ENCODE measurements around the gene PCLO. TPM values are rescaled to one million over a fixed set of nuclear protein-coding genes. Genes with fewer than 3 reads are reported as not detected.

Gene PCLO
- polyA plus RNA-seq, 3 donors, result not detected

DNA sequence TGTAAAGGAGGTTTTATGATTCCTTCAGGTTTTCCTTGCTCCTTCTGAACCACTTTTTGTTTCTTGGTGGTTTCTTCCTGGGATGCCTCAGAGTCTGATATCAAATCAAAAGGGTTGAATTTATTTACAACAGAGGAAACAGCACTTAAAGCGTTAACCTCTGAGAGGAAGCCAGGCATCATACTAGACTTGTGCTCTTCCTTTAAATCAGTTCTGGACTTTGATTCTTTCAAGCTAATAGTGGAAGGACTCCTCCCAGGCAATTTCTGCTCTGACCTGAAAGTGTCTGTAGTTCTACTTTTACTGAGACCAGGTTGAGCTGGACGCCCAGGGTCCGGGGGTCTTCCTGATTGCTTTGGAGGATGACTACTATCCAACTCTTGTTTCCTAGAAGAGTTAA is 6.7 kb downstream of the PCLO start:
- Histone ChIP-seq H3K36me3 (replicated peaks in 1 of 2; ENCODE audit: control insufficient read depth in 1 of 2, insufficient read depth in 2 of 2, low read length in 2 of 2) (no peaks in the 10 kb centered on the region), H3K9me3 (replicated peaks in 1 of 2; ENCODE audit: control insufficient read depth in 1 of 2, insufficient read depth in 1 of 2, low read length in 2 of 2) (no peaks in the 10 kb centered on the region), H3K4me1 (ENCODE audit: control insufficient read depth in 1 of 2, insufficient read depth in 2 of 2, low read length in 2 of 2) (no peaks in the 10 kb centered on the region), H3K4me2 (replicated peaks; ENCODE audit: extremely low read depth, low read length, poor library complexity, severe bottlenecking) (no peak overlapping the region), H4K20me1 (ENCODE audit: insufficient read depth, low read length) (no peaks in the 10 kb centered on the region), H2AFZ (ENCODE audit: insufficient read depth, low read depth, low read length, poor library complexity, severe bottlenecking) (no peak overlapping the region), H3K27ac (ENCODE audit: low read depth in 1 of 2, low read length in 2 of 2) (no peak overlapping the region), H3K27me3 (ENCODE audit: control insufficient read depth in 2 of 2, insufficient read depth in 2 of 2, low read length in 2 of 2) (no peaks in the 10 kb centered on the region), H3K79me2 (ENCODE audit: insufficient read depth, low read length) (no peaks in the 10 kb centered on the region), H3K9ac (ENCODE audit: insufficient read depth, low read length, poor library complexity, severe bottlenecking) (no peak overlapping the region), H3K4me3 (replicated peaks in 1 of 3; ENCODE audit: low read depth in 2 of 3, low read length in 3 of 3) (no peak overlapping the region)
- H3K27me3 Mint-ChIP-seq (ENCODE audit: low read depth in 3 of 3), result peaks cover 0 to 2% (median 0%) of the 10 kb centered on the region in 3 donors
- peaks cover 0 to 3% (median 0%) of the 10 kb centered on the region in 7 donors for H3K9me3 Mint-ChIP-seq
- no peak overlapping the region for H3K27ac Mint-ChIP-seq
- H3K36me3 Mint-ChIP-seq, result no peaks in the 10 kb centered on the region
- TF ChIP-seq, protein P1, sequence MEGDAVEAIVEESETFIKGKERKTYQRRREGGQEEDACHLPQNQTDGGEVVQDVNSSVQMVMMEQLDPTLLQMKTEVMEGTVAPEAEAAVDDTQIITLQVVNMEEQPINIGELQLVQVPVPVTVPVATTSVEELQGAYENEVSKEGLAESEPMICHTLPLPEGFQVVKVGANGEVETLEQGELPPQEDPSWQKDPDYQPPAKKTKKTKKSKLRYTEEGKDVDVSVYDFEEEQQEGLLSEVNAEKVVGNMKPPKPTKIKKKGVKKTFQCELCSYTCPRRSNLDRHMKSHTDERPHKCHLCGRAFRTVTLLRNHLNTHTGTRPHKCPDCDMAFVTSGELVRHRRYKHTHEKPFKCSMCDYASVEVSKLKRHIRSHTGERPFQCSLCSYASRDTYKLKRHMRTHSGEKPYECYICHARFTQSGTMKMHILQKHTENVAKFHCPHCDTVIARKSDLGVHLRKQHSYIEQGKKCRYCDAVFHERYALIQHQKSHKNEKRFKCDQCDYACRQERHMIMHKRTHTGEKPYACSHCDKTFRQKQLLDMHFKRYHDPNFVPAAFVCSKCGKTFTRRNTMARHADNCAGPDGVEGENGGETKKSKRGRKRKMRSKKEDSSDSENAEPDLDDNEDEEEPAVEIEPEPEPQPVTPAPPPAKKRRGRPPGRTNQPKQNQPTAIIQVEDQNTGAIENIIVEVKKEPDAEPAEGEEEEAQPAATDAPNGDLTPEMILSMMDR (IDR thresholded peaks at IDR 0.05), result no peak
- no CpG with 5 or more reads among the region's 3 CpGs for WGBS (ENCODE audit: insufficient coverage)
- no peak overlapping the region for H3K4me3 Mint-ChIP-seq
- no peak for DNase-seq
- intact Hi-C loops (cut with micrococcal nuclease), result no loop called here
- H3K4me1 Mint-ChIP-seq, result no peaks in the 10 kb centered on the region

DNA sequence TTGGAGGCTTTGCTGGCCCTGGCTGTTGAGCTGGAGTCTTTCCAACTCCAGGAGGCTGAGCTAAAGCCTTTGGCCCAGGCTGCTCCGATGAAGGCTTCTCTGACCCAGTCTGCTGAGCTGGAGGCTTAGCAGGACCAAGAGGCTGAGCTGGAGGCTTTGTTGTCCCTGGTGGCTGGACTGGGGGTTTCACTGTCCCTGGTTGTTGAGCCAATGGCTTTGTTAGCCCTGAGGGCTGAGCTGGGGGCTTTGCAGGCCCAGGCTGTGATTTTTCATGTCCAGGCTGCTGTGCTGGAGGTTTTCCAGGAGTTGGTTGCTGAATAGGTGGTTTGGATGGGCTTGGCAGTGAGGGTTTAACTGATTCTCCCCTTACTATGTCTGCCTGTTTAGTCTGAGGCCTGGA is 7.3 kb downstream of the PCLO start:
- no peak overlapping the region for H3K9ac ChIP-seq (ENCODE audit: insufficient read depth, low read length, poor library complexity, severe bottlenecking)
- H3K27me3 Mint-ChIP-seq (ENCODE audit: low read depth in 3 of 3), result no peaks in the 10 kb centered on the region
- H3K27ac ChIP-seq (ENCODE audit: low read depth in 1 of 2, low read length in 2 of 2), result no peak overlapping the region
- no peaks in the 10 kb centered on the region for H4K20me1 ChIP-seq (ENCODE audit: insufficient read depth, low read length)
- H3K9me3 ChIP-seq (replicated peaks in 1 of 2; ENCODE audit: control insufficient read depth in 1 of 2, insufficient read depth in 1 of 2, low read length in 2 of 2), result no peaks in the 10 kb centered on the region
- no peaks in the 10 kb centered on the region for H3K4me1 Mint-ChIP-seq
- H3K79me2 ChIP-seq (ENCODE audit: insufficient read depth, low read length), result no peaks in the 10 kb centered on the region
- H3K36me3 ChIP-seq (replicated peaks in 1 of 2; ENCODE audit: control insufficient read depth in 1 of 2, insufficient read depth in 2 of 2, low read length in 2 of 2), result no peaks in the 10 kb centered on the region
- H3K27me3 ChIP-seq (ENCODE audit: control insufficient read depth in 2 of 2, insufficient read depth in 2 of 2, low read length in 2 of 2), result no peaks in the 10 kb centered on the region
- DNase-seq, result no peak
- 75% methylated on average over 1 of the region's 1 CpG for WGBS (ENCODE audit: insufficient coverage)
- TF ChIP-seq, protein P1 (IDR thresholded peaks at IDR 0.05), result no peak
- no peak overlapping the region for H2AFZ ChIP-seq (ENCODE audit: insufficient read depth, low read depth, low read length, poor library complexity, severe bottlenecking)
- H3K27ac Mint-ChIP-seq, result no peak overlapping the region
- no peaks in the 10 kb centered on the region for H3K36me3 Mint-ChIP-seq
- H3K4me3 ChIP-seq (replicated peaks in 1 of 3; ENCODE audit: low read depth in 2 of 3, low read length in 3 of 3), result no peak overlapping the region
- intact Hi-C loops (cut with micrococcal nuclease), result no loop called here
- H3K4me3 Mint-ChIP-seq, result no peak overlapping the region
- no peak overlapping the region for H3K4me2 ChIP-seq (replicated peaks; ENCODE audit: extremely low read depth, low read length, poor library complexity, severe bottlenecking)
- H3K4me1 ChIP-seq (ENCODE audit: control insufficient read depth in 1 of 2, insufficient read depth in 2 of 2, low read length in 2 of 2), result no peaks in the 10 kb centered on the region
- peaks cover 0 to 3% (median 0%) of the 10 kb centered on the region in 7 donors for H3K9me3 Mint-ChIP-seq
